T1000 (cell line): Measurements from ENCODE around the gene STIM1.
"Not testable (repeated sequence)": the region's sequence is repeated elsewhere in the genome, so short reads cannot be mapped to it uniquely, and the experiment has no call there.

Source experiments
- DNase-seq: peaks from one replicate; lab custom pipeline; 2025; ENCODE audit warnings: mixed read lengths; lab: John Stamatoyannopoulos, UW

The STIM1 gene

GRCh38 chr11:3854977-3855807 is at the start of gene STIM1:
Gene STIM1 (plus strand): TSS chr11:3855664. CDS start chr11:3856271, 607 bp downstream.
- peak; percentile 88 for DNase-seq

- no peak for DNase-seq
Observed at GRCh38 chr11:3807909-3808860, 47.3 kb upstream of the STIM1 start, which contains the start of gene PGAP2. Gene PGAP2 (plus strand): TSS chr11:3808560. CDS start chr11:3811260, 2,700 bp downstream.

- no peak for DNase-seq
Observed at GRCh38 chr11:3808861-3809623, 46.4 kb upstream of the STIM1 start.

DNA sequence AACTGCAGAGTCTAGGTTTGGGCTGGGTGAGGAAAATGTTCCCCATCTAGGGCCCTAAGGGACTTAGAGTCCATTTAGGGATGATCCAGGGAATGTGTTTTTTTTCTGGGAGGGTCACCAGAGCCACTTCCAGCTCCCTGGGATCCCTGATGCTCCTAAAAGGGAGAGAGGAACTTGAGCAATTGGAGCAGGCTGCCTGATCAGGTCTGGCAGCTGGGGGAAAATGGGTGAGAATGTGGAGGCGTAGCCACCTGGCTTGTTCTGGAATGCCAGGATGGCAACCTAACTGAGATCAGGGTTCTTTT is 45.9 kb upstream of the STIM1 start:
- DNase-seq: no peak

GRCh38 chr11:3810446-3810845 is 45.0 kb upstream of the STIM1 start:
- DNase-seq: no peak

DNA sequence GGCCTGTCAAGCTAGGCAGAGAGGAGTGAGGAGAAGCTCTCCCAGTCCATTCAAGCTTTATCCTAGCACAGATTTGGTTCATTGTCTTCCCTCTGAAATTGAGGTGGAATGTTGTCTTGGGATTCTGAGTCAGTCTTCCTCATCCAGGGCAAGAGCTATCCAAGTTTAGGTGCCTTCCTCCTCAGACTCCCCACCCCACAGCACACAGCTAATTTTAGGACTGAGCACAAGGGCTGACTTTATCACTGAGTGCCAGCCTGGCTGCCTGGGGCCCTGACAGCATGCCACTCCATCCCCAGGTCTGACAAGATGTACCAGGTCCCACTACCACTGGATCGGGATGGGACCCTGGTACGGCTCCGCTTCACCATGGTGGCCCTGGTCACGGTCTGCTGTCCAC is 44.5 kb upstream of the STIM1 start:
- DNase-seq: no peak

DNA sequence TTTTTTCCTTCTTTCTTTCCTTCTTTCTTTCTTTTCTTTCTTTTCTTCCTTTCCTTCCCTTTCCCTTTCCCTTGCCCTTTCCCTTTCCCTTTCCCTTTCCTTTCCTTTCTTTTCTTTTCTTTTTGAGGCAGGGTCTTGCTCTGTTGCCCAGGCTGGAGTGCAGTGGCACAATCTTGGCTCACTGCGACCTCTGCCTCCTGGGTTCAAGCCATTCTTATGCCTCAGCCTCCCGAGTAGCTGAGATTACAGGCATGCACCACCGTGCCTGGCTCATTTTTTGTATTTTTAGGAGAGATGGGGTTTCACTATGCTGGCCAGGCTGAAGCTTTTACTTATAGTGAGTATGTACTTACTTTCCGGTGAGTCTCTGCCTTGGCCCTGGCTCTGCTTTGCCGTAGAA is 40.6 kb upstream of the STIM1 start:
- DNase-seq: not testable (repeated sequence)

DNA sequence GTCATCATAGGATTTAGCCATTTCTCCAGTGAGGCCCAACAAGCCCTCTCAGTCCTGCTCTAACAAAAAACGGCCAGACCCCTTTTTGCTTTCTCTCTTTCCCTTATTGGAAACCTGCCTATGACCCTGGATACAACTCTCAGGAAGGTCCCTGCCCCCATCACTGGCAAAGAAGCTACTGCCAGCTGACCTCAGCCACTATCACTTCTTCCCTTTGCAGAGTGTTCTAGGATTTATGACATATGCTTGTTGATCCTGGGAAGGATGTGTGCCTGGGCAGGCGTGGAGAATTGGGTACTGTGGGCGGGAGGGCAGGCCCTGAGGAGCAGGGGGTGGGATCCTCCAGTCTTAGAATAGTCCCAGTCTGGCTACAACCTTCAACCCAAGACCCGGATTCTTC is 39.6 kb upstream of the STIM1 start:
- no peak for DNase-seq

- no peak for DNase-seq
Observed at GRCh38 chr11:3816673-3817072, 38.8 kb upstream of the STIM1 start.

DNA sequence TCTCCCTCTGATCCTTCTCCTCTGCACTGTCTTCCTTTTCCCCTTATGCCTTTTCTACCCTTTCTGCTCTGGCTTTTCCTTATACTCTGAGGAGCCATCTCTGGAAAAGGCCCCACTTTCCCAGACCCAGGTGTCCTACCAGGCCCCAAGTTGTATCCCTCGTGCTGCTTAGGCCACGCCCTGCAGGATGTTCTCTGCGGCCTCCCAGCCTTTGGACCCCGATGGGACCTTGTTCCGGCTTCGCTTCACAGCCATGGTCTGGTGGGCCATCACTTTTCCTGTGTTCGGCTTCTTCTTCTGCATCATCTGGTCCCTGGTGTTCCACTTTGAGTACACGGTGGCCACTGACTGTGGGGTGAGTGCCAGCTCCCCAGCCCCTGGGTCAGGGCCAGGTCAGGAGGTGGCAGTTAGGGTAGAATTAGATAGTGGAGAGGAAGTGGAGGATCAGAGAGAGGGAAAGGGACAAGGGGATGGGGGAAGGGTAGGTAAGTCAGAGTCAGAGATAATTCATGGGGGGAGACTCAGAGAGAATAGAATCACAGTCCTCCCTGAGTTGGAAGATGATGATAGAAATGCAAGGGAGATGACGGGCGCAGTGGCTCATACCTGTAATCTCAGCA is 38.2 kb upstream of the STIM1 start:
- DNase-seq: no peak

- no peak for DNase-seq
Observed at GRCh38 chr11:3820971-3821370, 34.5 kb upstream of the STIM1 start.

DNA sequence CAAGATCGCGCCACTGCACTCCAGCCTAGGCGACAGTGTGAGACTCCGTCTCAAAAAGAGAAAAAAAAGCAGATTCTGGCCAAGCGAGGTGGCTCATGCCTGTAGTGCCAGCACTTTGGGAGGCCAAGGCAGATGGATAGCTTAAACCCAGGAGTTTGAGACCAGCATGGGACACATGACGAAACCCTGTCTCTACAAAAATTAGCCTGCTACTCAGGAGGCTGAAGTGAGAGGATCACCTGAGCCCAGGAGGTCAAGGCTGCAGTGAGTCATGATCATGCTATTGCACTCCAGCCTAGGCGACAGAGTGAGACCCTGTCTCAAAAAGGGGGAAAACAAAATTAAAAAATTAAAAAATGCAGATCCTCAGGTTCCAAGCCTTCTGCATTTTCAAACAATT is 33.2 kb upstream of the STIM1 start:
- DNase-seq: no peak

- no peak for DNase-seq
Observed at GRCh38 chr11:3823303-3823702, 32.2 kb upstream of the STIM1 start.

DNA sequence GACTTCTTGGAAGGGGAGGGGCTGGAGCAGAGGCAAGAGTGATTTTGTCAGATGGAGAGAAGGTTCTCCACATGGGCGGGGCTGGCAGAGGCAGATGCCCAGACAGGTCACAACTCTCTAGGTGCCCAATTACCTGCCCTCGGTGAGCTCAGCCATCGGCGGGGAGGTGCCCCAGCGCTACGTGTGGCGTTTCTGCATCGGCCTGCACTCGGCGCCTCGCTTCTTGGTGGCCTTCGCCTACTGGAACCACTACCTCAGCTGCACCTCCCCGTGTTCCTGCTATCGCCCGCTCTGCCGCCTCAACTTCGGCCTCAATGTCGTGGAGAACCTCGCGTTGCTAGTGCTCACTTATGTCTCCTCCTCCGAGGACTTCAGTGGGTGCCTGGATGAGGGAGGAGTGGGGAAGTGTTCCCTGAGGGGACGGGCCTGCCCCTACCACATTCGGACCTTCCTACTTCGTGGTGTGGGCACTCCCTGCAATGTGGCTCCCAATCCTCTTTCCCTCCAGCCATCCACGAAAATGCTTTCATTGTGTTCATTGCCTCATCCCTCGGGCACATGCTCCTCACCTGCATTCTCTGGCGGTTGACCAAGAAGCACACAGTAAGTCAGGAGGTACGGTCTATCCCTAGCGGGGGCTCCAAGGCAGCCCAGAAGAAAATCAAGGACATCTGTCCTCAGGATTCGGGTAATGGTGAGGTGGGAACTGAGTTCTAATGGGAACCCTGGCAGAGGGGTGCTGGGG is 31.5 kb upstream of the STIM1 start:
- DNase-seq: no peak

DNA sequence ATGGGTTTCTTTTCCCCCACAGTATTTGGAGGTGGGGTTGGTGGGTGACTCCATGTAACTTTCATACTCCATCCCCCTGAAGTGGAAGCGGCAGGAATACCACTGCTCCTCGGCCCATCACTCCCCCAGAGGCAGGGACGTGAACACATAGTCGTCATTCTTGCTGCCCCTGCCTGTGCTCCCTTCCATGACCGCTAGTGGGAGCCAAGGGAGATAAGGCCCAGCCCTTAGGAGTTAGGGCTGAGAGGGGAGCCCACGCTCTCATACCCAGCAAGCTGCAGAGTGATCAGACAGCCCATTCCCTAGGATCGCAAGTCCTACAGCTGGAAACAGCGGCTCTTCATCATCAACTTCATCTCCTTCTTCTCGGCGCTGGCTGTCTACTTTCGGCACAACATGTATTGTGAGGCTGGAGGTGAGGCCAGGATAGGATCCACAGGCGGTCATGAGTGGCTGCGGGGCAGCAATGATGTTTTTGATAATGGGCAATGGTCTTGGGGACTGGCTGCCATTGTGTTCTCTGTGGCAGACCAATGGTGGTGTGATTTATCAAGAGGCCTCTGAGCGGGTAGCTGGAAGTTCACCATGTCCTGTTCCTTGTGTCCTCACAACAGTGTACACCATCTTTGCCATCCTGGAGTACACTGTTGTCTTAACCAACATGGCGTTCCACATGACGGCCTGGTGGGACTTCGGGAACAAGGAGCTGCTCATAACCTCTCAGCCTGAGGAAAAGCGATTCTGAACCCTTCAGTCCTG is 30.6 kb upstream of the STIM1 start:
- DNase-seq: no peak

DNA sequence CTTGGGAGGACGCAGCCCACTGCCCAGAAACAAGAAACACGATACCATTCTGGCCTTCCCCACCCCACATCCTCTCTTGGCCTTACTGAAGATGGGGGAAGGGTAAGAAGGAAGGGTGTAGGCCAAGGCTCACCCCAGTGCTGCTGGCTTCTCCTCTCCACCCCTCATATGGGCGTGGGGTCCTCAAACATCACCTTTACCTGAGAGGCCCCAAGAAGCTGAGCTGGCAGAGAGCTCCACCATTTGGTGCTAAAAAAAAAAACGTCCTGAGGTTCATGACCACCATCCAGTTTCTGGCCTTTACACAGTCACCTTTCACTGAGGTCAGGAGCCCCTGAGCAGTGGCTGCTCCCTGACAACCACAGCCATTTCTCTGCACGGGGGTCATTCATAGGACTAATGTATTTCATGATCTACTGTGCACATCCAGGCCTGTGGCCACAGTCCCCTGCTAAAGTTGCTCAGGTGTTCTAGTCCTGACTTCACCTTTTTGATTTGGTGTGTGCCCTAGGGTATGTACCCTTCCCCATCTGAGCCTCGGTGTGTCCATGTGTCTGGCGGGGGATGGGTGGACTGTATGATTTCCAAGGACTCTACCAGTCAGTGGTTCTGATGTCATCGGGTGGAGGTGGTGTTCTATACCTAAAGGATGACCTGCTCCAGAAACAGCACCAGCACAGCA is 29.9 kb upstream of the STIM1 start:
- DNase-seq: no peak

- no peak for DNase-seq
Observed at GRCh38 chr11:3826721-3827120, 28.7 kb upstream of the STIM1 start.

- no peak for DNase-seq
Observed at GRCh38 chr11:3827434-3828186, 27.9 kb upstream of the STIM1 start.

DNA sequence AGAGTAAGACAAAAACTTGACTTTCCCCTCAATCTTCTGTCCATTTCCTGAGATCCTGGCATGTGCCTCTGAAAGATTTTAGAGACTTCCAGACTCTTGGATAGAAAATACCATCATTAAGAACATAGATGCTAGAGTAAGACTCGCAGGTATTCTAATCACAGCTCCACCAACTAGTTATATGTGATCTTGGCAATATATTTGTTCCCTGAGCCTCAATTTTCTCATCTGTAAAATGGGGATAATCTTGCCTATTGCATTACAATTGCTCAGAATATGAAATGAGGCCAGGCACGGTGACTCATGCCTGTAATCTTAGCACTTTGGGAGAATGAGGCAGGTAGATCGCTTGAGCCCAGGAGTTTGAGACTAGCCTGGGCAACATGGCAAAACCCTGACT is 25.4 kb upstream of the STIM1 start:
- no peak for DNase-seq
